BLaER1 treated with 17β-estradiol and CSF1 and Interleukin-3, amounts not matched to agents 10 nM and 100 nM (cell line): ENCODE data around the gene IGSF9.

Source experiments
- H3K27ac ChIP-seq, 11 experiments: shearing (Covaris generic); formaldehyde crosslinking; 2 replicates each; pipeline ENCODE4 v1.8.1; 2022
- H3K27me3 ChIP-seq, 11 experiments: shearing (Covaris generic); formaldehyde crosslinking; 2 replicates each; pipeline ENCODE4 v1.8.1; 2022
- H3K36me3 ChIP-seq, 11 experiments: shearing (Covaris generic); formaldehyde crosslinking; 2 replicates each; pipeline ENCODE4 v1.8.1; 2022
- H3K4me1 ChIP-seq, 10 experiments: shearing (Covaris generic); formaldehyde crosslinking; 2 replicates each; pipeline ENCODE4 v1.8.1; 2022
- H3K4me2 ChIP-seq, 11 experiments: shearing (Covaris generic); formaldehyde crosslinking; 2 replicates each; pipeline ENCODE4 v1.8.1; 2022
- H3K4me3 ChIP-seq, 10 experiments: shearing (Covaris generic); formaldehyde crosslinking; 2 replicates each; pipeline ENCODE4 v1.8.1; 2022
- H3K9ac ChIP-seq, 11 experiments: shearing (Covaris generic); formaldehyde crosslinking; 2 replicates each; pipeline ENCODE4 v1.8.1; 2022
- H3K9me3 ChIP-seq, 11 experiments: shearing (Covaris generic); formaldehyde crosslinking; replicated peaks in 1 of 11; 2 replicates each; pipeline ENCODE4 v1.8.1; 2022
- H4K20me1 ChIP-seq, 11 experiments: shearing (Covaris generic); formaldehyde crosslinking; 2 replicates each; pipeline ENCODE4 v1.8.1; 2022
- Cebpa-rat ChIP-seq, 11 experiments: shearing (Covaris generic); IDR thresholded peaks; 2 replicates each; pipeline ENCODE4 v1.8.1; 2022

IGSF9 gene

GRCh38 chr1:159938211-159938852 lies 7.1 kb downstream of the IGSF9 start:
- Histone ChIP-seq H3K36me3 (no peaks in the 10 kb centered on the region), H3K4me1 (peaks cover 31 to 100% (median 88%) of the 10 kb centered on the region in 10 experiments), H3K9me3 (no peaks in the 10 kb centered on the region), H3K9ac (peak overlapping the region in 9 of 11 experiments; percentile 17 to 75 (median 66); a peak in 12 of 22 replicates), H3K4me3 (peak overlapping the region in 6 of 10 experiments; percentile 23 to 65 (median 46); a peak in 11 of 20 replicates), H3K27ac (peak overlapping the region in 7 of 11 experiments; percentile 76 to 88 (median 82); a peak in 15 of 22 replicates), H3K4me2 (peak overlapping the region; percentile 90 to 100 (median 97)), H3K27me3 (no peaks in the 10 kb centered on the region), H4K20me1 (peaks cover 0 to 23% (median 0%) of the 10 kb centered on the region in 11 experiments; a peak in 3 of 22 replicates)
- TF ChIP-seq Cebpa-rat (IDR thresholded peaks at IDR 0.05) = no peak

GRCh38 chr1:159937054-159937750 lies 8.2 kb downstream of the IGSF9 start:
- peak overlapping the region in 9 of 10 experiments; percentile 14 to 65 (median 35); a peak in 14 of 20 replicates for H3K4me3 ChIP-seq
- H3K9me3 ChIP-seq = no peaks in the 10 kb centered on the region
- no peaks in the 10 kb centered on the region for H3K27me3 ChIP-seq
- peak overlapping the region; percentile 3 to 75 (median 66); a peak in 21 of 22 replicates for H3K9ac ChIP-seq
- H3K27ac ChIP-seq = peak overlapping the region in 9 of 11 experiments; percentile 21 to 88 (median 79); a peak in 18 of 22 replicates
- no peak for TF ChIP-seq Cebpa-rat (IDR thresholded peaks at IDR 0.05)
- H4K20me1 ChIP-seq = peaks cover 0 to 23% (median 0%) of the 10 kb centered on the region in 11 experiments; a peak in 3 of 22 replicates
- H3K4me1 ChIP-seq = peaks cover 31 to 99% (median 87%) of the 10 kb centered on the region in 10 experiments
- peak overlapping the region; percentile 90 to 100 (median 97) for H3K4me2 ChIP-seq
- H3K36me3 ChIP-seq = no peaks in the 10 kb centered on the region

GRCh38 chr1:159936273-159936904 lies 9.0 kb downstream of the IGSF9 start:
- H4K20me1 ChIP-seq = peaks cover 0 to 23% (median 0%) of the 10 kb centered on the region in 11 experiments; a peak in 3 of 22 replicates
- no peaks in the 10 kb centered on the region for H3K27me3 ChIP-seq
- peak overlapping the region in 6 of 10 experiments; percentile 23 to 65 (median 46); a peak in 10 of 20 replicates for H3K4me3 ChIP-seq
- H3K4me1 ChIP-seq = peaks cover 31 to 91% (median 79%) of the 10 kb centered on the region in 10 experiments
- H3K27ac ChIP-seq = peak overlapping the region in 9 of 11 experiments; percentile 21 to 88 (median 79); a peak in 18 of 22 replicates
- TF ChIP-seq Cebpa-rat (IDR thresholded peaks at IDR 0.05) = no peak
- no peaks in the 10 kb centered on the region for H3K9me3 ChIP-seq
- H3K36me3 ChIP-seq = 0 out of 22 replicates have a peak, but pooled peaks cover 0 to 1% (median 0%) of the 10 kb centered on the region in 11 experiments
- peak overlapping the region; percentile 3 to 75 (median 66); a peak in 21 of 22 replicates for H3K9ac ChIP-seq
- peak overlapping the region; percentile 90 to 100 (median 97) for H3K4me2 ChIP-seq

GRCh38 chr1:159935719-159936272 lies 9.6 kb downstream of the IGSF9 start:
- H3K27me3 ChIP-seq = no peaks in the 10 kb centered on the region
- TF ChIP-seq Cebpa-rat (IDR thresholded peaks at IDR 0.05) = no peak
- H3K4me1 ChIP-seq = peaks cover 31 to 85% (median 73%) of the 10 kb centered on the region in 10 experiments
- H3K27ac ChIP-seq = peak overlapping the region in 2 of 11 experiments; percentile 18 to 87; a peak in 2 of 22 replicates
- peak overlapping the region in 1 of 11 experiments; percentile 30; a peak in 1 of 22 replicates for H3K9ac ChIP-seq
- no peaks in the 10 kb centered on the region for H3K9me3 ChIP-seq
- no peak overlapping the region for H3K4me3 ChIP-seq
- peaks cover 0 to 23% (median 0%) of the 10 kb centered on the region in 11 experiments; a peak in 3 of 22 replicates for H4K20me1 ChIP-seq
- H3K4me2 ChIP-seq = peak overlapping the region; percentile 90 to 100 (median 97); a peak in 19 of 22 replicates
- 0 out of 22 replicates have a peak, but pooled peaks cover 0 to 4% (median 0%) of the 10 kb centered on the region in 11 experiments for H3K36me3 ChIP-seq

GRCh38 chr1:159935305-159935704 lies 10.1 kb downstream of the IGSF9 start:
- TF ChIP-seq Cebpa-rat (IDR thresholded peaks at IDR 0.05) = no peak
- no peak overlapping the region for H3K4me3 ChIP-seq
- no peak overlapping the region for H3K9ac ChIP-seq
- no peak overlapping the region for H3K27ac ChIP-seq
- H3K27me3 ChIP-seq = no peaks in the 10 kb centered on the region
- H3K4me2 ChIP-seq = no peak overlapping the region
- H4K20me1 ChIP-seq = peaks cover 0 to 23% (median 0%) of the 10 kb centered on the region in 11 experiments; a peak in 3 of 22 replicates
- H3K4me1 ChIP-seq = peaks cover 31 to 80% (median 68%) of the 10 kb centered on the region in 10 experiments
- peaks cover 0 to 5% (median 0%) of the 10 kb centered on the region in 11 experiments; a peak in 1 of 22 replicates for H3K36me3 ChIP-seq
- H3K9me3 ChIP-seq = no peaks in the 10 kb centered on the region

GRCh38 chr1:159934136-159935039 lies 11.0 kb downstream of the IGSF9 start:
- Histone ChIP-seq H3K9ac (peak overlapping the region in 2 of 11 experiments; percentile 13 to 38; a peak in 1 of 22 replicates), H4K20me1 (peaks cover 0 to 23% (median 0%) of the 10 kb centered on the region in 11 experiments; a peak in 3 of 22 replicates), H3K27ac (no peak overlapping the region), H3K27me3 (no peaks in the 10 kb centered on the region), H3K4me1 (peaks cover 31 to 71% (median 61%) of the 10 kb centered on the region in 10 experiments), H3K9me3 (no peaks in the 10 kb centered on the region), H3K4me2 (peak overlapping the region in 9 of 11 experiments; percentile 33 to 87 (median 73); a peak in 17 of 22 replicates), H3K4me3 (no peak overlapping the region), H3K36me3 (peaks cover 0 to 14% (median 0%) of the 10 kb centered on the region in 11 experiments; a peak in 7 of 22 replicates)
- no peak for TF ChIP-seq Cebpa-rat (IDR thresholded peaks at IDR 0.05)

GRCh38 chr1:159933347-159933746 lies 12.1 kb downstream of the IGSF9 start:
- H3K27me3 ChIP-seq = no peaks in the 10 kb centered on the region
- H3K36me3 ChIP-seq = peaks cover 0 to 25% (median 0%) of the 10 kb centered on the region in 11 experiments; a peak in 7 of 22 replicates
- no peak overlapping the region for H3K27ac ChIP-seq
- H3K4me3 ChIP-seq = no peak overlapping the region
- peaks cover 0 to 23% (median 0%) of the 10 kb centered on the region in 11 experiments; a peak in 3 of 22 replicates for H4K20me1 ChIP-seq
- H3K4me2 ChIP-seq = peak overlapping the region in 9 of 11 experiments; percentile 33 to 87 (median 73); a peak in 17 of 22 replicates
- H3K9me3 ChIP-seq = no peaks in the 10 kb centered on the region
- no peak for TF ChIP-seq Cebpa-rat (IDR thresholded peaks at IDR 0.05)
- no peak overlapping the region for H3K9ac ChIP-seq
- H3K4me1 ChIP-seq = peaks cover 27 to 61% (median 55%) of the 10 kb centered on the region in 10 experiments
